ENCODE results near the gene BICD1. TPM values are rescaled to one million over a fixed set of nuclear protein-coding genes. Genes with fewer than 3 reads are reported as not detected.

Gene BICD1
- total RNA-seq, 4 donors from 2014 or later = 0.70 to 7.8 (median 2.8) TPM

DNA sequence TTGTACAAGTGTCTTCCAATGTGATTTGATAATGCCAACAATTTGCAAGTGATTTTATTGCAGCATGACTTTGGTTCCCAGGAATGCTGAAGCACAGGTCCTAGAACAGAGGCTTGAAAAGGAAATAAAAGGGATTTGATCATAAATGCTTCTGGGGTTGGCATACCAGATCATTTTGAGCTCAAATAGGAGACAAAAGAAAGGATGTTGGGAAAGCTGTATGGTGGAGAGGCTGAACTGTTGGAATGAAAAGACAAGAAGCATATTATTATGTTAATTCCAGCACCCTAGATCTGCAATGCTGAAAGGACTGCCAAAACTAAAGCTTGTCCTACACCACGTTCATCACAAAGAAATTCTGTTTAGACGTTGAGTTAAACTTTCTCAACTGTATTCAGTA, 143.1 kb downstream of the BICD1 start:
- intact Hi-C loops (cut with DNase I) = no loop called here
- no peak overlapping the region for H3K27ac ChIP-seq
- TF ChIP-seq, protein P1, sequence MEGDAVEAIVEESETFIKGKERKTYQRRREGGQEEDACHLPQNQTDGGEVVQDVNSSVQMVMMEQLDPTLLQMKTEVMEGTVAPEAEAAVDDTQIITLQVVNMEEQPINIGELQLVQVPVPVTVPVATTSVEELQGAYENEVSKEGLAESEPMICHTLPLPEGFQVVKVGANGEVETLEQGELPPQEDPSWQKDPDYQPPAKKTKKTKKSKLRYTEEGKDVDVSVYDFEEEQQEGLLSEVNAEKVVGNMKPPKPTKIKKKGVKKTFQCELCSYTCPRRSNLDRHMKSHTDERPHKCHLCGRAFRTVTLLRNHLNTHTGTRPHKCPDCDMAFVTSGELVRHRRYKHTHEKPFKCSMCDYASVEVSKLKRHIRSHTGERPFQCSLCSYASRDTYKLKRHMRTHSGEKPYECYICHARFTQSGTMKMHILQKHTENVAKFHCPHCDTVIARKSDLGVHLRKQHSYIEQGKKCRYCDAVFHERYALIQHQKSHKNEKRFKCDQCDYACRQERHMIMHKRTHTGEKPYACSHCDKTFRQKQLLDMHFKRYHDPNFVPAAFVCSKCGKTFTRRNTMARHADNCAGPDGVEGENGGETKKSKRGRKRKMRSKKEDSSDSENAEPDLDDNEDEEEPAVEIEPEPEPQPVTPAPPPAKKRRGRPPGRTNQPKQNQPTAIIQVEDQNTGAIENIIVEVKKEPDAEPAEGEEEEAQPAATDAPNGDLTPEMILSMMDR (IDR thresholded peaks at IDR 0.05) = no peak
- TF ChIP-seq POLR2A (IDR thresholded peaks at IDR 0.05) = no peak
- H3K4me1 ChIP-seq = peaks cover 0 to 4% (median 0%) of the 10 kb centered on the region in 3 donors
- H3K36me3 ChIP-seq = no peaks in the 10 kb centered on the region
- H3K4me3 ChIP-seq = no peak overlapping the region
- 43 to 61% methylated on average over 2 of the region's 2 CpGs for WGBS, 2 donors
- no peaks in the 10 kb centered on the region for H3K9me3 ChIP-seq
- no peaks in the 10 kb centered on the region for H3K27me3 ChIP-seq
- no peak for DNase-seq

DNA sequence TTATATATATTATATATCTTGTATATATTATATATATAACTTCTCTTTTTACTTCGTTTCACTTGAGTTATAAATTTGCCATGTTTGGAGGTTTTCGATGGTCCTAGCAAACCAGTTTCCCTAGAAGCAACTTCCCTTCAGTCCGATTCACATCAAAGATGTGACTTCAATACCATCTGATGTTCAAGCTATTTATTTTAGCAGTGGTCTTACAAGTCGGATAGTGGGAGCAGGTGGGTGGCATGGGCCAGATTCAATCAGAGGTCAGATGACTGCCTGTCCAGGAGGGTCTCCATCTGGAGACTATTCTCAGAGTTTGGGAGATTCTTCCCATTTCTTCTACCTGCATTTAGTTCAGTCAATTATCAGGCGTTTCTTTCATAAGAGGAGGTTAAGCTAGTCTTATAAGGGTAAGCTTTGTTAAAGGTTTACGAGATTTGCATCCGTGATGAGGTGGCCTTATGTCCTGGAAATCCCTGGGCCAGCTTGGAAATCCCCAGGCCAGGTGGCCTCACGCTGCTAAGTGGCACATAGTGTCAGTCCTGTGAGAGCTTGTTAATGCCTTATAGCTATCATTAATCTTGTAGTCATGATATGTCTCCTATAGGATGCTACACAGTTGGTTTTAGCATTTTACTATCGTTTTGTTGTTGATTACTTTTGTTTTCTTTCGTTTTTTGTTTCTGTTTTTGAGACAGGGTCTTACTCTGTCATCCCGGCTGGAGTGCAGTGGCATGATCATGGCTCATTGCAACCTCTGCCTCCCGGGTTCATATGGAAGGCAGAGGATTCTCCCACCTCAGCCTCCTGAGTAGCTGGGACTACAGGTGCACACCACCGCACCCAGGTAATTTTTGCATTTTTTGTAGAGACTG, 145.8 kb downstream of the BICD1 start:
- Histone ChIP-seq H3K27ac (no peak overlapping the region), H3K27me3 (no peaks in the 10 kb centered on the region), H3K9me3 (no peaks in the 10 kb centered on the region), H3K36me3 (no peaks in the 10 kb centered on the region), H3K4me3 (peak overlapping the region in 1 of 4 donors; percentile 8), H3K4me1 (peaks cover 0 to 4% (median 0%) of the 10 kb centered on the region in 3 donors)
- no peak for TF ChIP-seq POLR2A (IDR thresholded peaks at IDR 0.05)
- 86 to 88% methylated on average over 12 to 13 of the region's 13 CpGs for WGBS, 2 donors
- DNase-seq = no peak
- intact Hi-C loops (cut with DNase I) = no loop called here

DNA sequence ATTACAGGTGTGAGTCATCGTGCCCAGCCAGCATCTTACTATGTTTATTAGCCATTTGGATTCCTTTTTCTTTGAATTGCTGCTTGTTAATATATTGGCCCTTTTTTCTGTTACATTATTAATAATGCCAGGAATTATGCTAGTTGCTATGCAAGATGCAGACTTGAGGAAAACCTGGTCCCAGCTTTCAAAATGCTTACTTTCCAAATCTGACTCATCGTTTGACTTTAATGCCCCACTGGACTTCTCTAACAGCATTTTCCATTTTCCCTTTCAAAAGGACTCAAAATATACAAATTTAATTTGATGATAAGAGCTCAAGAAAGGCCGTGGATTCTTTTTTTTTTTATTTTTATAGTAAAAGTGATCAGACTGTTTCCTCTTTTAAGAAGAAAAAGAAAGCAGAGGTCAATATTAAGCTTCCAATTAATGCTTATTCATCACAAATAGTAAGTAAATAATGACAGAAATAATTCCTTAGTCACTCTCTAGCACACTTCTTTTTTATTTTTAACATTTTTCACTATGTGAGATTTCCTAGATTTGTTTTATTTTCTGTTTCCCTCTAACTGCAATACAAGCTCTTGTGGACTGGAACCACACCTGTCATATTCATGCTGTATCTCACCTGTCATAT, 146.6 kb downstream of the BICD1 start:
- no peaks in the 10 kb centered on the region for H3K9me3 ChIP-seq
- TF ChIP-seq, protein P1 (IDR thresholded peaks at IDR 0.05) = no peak
- no peak for TF ChIP-seq POLR2A (IDR thresholded peaks at IDR 0.05)
- DNase-seq = no peak
- H3K4me3 ChIP-seq = no peak overlapping the region
- no peaks in the 10 kb centered on the region for H3K36me3 ChIP-seq
- H3K4me1 ChIP-seq = peaks cover 0 to 4% (median 0%) of the 10 kb centered on the region in 3 donors
- intact Hi-C loops (cut with DNase I) = no loop called here
- WGBS, 2 donors = 80% methylated on average over 3 of the region's 3 CpGs
- no peaks in the 10 kb centered on the region for H3K27me3 ChIP-seq
- no peak overlapping the region for H3K27ac ChIP-seq

DNA sequence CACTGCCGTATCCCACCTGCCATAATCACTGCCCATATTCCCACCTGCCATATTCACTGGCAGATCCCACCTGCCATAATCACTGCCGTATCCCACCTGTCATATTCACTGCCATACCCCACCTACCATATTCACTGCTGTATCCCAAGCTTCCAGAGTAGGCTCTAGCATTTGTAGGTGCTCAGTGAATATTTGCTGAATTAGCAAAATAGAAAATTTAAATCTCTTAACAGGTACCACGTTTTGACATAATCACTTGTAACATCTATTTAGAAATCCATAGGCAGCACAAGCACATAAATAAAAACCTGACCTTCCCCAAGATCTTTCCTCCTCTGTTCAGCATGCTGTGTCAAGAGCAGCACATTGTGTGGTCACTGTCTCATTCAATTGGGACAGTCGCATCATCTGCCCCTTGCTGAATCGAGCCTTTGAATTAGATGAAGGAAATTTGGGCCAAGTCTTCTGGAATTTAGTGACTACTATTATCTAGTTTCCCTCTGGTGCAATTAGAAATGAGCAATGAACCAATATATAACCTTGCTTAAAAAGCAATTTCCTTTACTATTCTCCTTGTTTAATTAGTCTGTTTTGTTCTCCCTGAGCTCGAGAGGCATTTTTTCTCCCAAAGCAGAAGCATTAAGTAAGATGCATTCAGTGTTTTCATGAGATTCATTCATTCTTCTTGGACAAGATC, 147.8 kb downstream of the BICD1 start:
- intact Hi-C loops (cut with DNase I) = no loop called here
- DNase-seq = no peak
- 93 to 97% methylated on average over 6 of the region's 6 CpGs for WGBS, 2 donors

DNA sequence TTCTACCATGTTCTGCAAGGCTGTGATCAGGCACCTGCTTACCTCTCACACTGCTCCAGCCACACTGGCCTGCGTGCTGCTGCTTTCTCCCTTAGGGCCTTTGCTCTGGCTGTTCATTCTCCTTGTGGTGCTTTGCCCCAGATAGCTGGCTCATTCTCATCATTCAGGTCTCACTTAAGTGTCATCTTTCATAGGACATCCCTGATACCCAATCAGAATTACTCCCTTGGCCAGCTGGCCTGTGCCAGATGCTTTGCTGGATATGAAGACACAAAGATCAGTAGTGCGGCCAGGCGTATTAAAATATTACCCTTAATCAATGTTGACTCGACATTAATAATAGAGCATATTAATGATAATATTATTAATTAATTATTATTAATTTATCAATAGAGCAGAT, 148.9 kb downstream of the BICD1 start:
- no peaks in the 10 kb centered on the region for H3K36me3 ChIP-seq
- no peaks in the 10 kb centered on the region for H3K4me1 ChIP-seq
- no peak overlapping the region for H3K27ac ChIP-seq
- H3K27me3 ChIP-seq = no peaks in the 10 kb centered on the region
- intact Hi-C loops (cut with DNase I) = no loop called here
- H3K4me3 ChIP-seq = no peak overlapping the region
- TF ChIP-seq, protein P1 (IDR thresholded peaks at IDR 0.05) = no peak
- no peak for TF ChIP-seq POLR2A (IDR thresholded peaks at IDR 0.05)
- DNase-seq = no peak
- 94 to 98% methylated on average over 4 of the region's 4 CpGs for WGBS, 2 donors
- no peaks in the 10 kb centered on the region for H3K9me3 ChIP-seq

More for the DNA sequence above, 147.8 kb downstream of the BICD1 start:
- no peaks in the 10 kb centered on the region for H3K36me3 ChIP-seq
- H3K27me3 ChIP-seq = no peaks in the 10 kb centered on the region
- TF ChIP-seq, protein P1 (IDR thresholded peaks at IDR 0.05) = no peak
- no peak for TF ChIP-seq POLR2A (IDR thresholded peaks at IDR 0.05)
- H3K4me3 ChIP-seq = no peak overlapping the region
- no peaks in the 10 kb centered on the region for H3K9me3 ChIP-seq
- peaks cover 0 to 4% (median 0%) of the 10 kb centered on the region in 3 donors for H3K4me1 ChIP-seq
- H3K27ac ChIP-seq = no peak overlapping the region

Measured in esophagus squamous epithelium (tissue), 5 donors.